NCI-H510A treated with DMSO at 0.1 percent for 48 hours (cell line): ENCODE results near the gene RBM38.
A peak's percentile ranks its signal among the peaks of the same experiment; 100 is the strongest.

Experiments
- DNase-seq: peaks from one replicate; lab custom pipeline; 2025; lab: John Stamatoyannopoulos, UW

Gene RBM38

GRCh38 chr20:57435498-57436222 is 44.5 kb downstream of the RBM38 start:
- peak; percentile 95 for DNase-seq

GRCh38 chr20:57436223-57436545 is 45.0 kb downstream of the RBM38 start:
- DNase-seq: no peak

GRCh38 chr20:57437267-57437666 is 46.1 kb downstream of the RBM38 start:
- no peak for DNase-seq

- DNase-seq: no peak
Measured at GRCh38 chr20:57437672-57438330, 46.6 kb downstream of the RBM38 start.

GRCh38 chr20:57438552-57438951 is 47.4 kb downstream of the RBM38 start:
- DNase-seq: peak; percentile 35

- peak; percentile 74 for DNase-seq
Measured at GRCh38 chr20:57439432-57439831, 48.2 kb downstream of the RBM38 start.

GRCh38 chr20:57439993-57440392 is 48.8 kb downstream of the RBM38 start:
- DNase-seq: no peak

- peak; percentile 54 for DNase-seq
Measured at GRCh38 chr20:57440678-57441509, 49.7 kb downstream of the RBM38 start.

GRCh38 chr20:57441510-57442154 is 50.4 kb downstream of the RBM38 start:
- no peak for DNase-seq

GRCh38 chr20:57442158-57442887 is 51.1 kb downstream of the RBM38 start:
- no peak for DNase-seq

GRCh38 chr20:57442888-57443239 is 51.7 kb downstream of the RBM38 start:
- DNase-seq: no peak

GRCh38 chr20:57443349-57444265 is 52.4 kb downstream of the RBM38 start:
- DNase-seq: no peak

GRCh38 chr20:57444394-57445048 is 53.3 kb downstream of the RBM38 start:
- DNase-seq: no peak

GRCh38 chr20:57445298-57445697 is 54.1 kb downstream of the RBM38 start:
- DNase-seq: no peak

- DNase-seq: no peak
Measured at GRCh38 chr20:57445774-57446173, 54.6 kb downstream of the RBM38 start.

GRCh38 chr20:57448764-57449354 is 57.7 kb downstream of the RBM38 start:
- no peak for DNase-seq

- DNase-seq: no peak
Measured at GRCh38 chr20:57449398-57450354, 58.5 kb downstream of the RBM38 start.

- DNase-seq: no peak
Measured at GRCh38 chr20:57450419-57450818, 59.2 kb downstream of the RBM38 start.

GRCh38 chr20:57450931-57451330 is 59.7 kb downstream of the RBM38 start:
- no peak for DNase-seq
